GM19455 (cell line): ENCODE data around the gene FHL3.

Experiments used
- ATAC-seq: cut with Tn5 transposase; IDR thresholded peaks from one replicate; pipeline ENCODE4 v1.9.1; 2021; ENCODE audit not compliant: unreplicated experiment

The FHL3 gene, protein sequence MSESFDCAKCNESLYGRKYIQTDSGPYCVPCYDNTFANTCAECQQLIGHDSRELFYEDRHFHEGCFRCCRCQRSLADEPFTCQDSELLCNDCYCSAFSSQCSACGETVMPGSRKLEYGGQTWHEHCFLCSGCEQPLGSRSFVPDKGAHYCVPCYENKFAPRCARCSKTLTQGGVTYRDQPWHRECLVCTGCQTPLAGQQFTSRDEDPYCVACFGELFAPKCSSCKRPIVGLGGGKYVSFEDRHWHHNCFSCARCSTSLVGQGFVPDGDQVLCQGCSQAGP

DNA sequence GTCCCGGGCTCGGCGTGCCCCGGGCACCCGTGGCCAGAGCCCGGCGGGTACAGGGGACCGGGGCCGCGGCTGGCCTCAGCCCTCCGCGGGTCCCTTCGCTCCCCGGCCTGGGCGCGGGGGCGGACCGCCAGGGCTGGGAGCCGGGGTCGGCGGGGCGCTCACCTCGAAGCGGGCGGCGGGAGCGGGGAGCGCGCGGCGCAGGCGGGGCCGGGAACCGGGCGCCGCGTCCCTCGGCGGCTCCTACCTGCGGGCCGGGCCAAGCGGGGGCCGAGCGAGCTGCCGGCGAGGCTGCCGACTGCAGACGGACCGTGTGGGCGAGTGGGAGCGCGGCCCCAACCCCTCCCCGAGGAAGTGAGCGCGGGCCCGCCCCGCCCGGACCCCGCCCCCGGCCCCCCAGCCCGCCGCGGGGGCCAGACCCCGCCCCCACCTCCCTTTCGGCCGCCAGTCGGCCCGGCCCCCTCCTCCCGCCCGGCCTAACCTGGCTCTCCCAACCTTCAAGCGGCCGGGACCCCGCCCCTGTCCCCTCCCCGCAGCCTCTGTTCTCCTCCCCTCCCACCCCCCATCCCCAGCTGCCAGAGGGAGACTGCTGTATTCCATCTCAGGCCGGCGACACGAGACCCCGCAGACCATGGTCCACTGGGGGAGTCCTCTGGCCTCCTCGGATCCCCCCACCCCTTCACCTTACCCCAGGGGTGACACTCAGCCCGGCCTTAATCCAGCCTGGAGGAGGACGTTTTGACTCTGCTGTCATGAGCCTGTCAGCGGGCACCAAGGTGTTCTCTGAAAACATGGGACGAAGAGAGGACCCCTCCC, at the start of gene FHL3:
Gene FHL3 (minus strand): TSS at position 320 of the 813 bp plus-strand sequence. CDS start 6,102 bp downstream, outside the sequence.
- no peak for ATAC-seq

DNA sequence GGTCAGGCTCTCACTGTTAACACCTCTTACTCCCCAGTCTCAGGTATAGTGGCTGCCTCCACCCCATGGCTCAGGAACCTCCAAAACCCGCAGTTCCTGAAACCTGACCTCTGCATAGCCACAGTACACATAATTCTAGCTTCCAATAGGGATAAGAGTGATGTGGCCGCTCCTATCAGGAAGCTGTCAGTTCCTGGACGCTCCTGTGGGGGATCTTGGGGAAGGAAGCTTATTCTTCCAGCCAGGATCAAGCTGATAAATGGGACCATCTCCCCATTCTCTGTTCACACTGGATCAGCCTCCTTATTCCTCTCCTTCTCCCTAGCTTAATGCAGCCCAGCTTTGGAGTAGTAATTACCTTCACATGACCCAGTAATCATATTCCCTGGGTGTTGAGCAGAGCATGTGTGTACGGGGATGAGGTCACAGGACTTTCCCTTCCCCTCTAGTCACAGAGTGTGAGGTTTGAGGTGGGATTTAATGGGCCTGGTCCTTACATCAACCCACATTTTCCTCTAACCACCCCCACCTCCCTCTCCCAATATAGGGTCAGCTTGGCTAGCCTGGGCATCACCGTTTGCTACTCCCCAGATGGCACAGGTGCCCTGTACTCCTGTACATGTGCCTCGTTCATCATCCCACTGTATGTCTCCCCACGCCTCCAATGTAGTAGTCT, 48.2 kb upstream of the FHL3 start:
- no peak for ATAC-seq

DNA sequence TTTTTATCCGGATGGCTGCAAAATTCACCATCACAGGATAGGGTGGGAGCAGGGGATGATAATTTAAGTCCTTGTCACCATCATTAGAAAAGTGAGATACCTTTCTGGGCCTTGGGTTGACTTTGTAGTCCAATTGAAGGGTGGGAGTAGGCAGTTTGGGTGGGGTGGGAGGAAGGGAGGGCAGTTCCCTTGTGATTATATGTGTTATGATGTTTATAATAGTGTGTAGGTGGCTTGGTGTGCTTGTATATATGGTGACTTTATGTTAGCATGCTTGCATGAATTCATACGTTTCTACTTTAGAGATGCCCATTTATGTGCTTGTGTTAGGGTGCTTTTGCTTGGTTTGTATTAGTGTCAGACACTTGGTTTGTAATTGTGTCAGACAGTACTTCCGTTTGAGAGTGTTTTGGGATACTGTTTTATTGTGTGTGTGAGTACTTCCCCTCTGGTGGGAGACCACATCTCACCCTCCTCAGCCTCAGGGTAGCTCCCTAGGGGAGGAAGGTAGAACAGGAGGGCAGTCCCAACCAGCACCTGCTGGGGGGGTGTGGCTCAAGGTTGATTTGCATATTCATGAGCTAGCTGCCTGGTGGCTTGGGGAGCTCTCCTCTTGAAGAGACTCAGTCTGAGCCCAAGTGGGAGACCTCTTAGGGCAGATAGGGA, 47.6 kb upstream of the FHL3 start:
- no peak for ATAC-seq

DNA sequence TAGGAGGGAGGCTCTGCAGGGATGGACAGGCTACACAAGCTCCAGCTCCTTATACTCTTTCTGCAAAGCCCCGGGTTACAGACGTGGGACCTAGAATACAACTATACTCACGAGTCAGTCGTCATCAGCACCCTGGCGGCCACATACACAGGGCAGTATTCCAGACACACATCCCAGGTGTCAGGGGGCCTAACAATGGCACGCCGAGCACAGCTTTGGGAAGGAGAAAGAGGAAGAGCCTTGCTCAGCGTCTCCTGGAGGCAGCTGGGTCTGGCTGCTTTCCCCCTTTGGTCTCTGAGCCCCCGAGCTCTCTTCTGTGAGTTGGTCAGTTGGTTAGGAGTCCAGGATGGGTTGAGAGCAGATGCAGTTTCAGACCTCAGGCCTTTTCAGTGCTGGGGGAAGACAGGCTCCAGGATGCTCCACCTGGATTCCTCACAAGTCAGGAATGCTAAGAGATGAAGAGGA, 45.8 kb upstream of the FHL3 start:
- ATAC-seq: no peak

DNA sequence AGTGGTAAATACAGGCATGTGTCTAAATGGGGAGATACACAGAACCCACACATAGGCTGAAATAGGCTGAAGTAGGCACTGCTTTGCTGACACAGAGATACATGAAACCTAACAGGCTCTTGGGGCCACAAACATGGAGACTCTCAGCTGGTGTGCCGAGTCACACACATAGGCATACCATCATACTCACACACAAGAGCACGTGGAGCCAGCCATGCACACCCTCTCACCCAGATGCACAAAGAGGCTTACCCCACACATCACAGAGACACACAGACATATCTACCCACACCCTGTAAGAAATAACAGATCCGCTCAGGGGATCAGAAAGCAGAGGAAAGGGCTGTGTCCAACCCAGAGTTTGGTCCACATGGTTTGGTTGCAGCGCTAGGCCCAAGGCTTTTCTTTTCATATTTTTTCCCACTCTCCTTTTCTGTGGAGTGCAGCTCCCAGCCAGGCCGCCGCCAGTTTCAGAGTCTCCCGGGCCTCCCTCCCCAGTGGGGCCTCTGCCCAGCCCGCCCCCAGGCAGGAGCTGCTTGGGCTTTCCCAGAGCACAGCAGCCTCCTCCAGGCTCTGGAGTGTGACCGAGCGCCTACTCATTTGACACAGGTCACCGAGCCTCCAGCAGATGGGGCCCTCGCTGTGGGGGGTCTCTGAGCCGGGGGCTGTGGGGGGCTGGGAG, 45.2 kb upstream of the FHL3 start:
- no peak for ATAC-seq

DNA sequence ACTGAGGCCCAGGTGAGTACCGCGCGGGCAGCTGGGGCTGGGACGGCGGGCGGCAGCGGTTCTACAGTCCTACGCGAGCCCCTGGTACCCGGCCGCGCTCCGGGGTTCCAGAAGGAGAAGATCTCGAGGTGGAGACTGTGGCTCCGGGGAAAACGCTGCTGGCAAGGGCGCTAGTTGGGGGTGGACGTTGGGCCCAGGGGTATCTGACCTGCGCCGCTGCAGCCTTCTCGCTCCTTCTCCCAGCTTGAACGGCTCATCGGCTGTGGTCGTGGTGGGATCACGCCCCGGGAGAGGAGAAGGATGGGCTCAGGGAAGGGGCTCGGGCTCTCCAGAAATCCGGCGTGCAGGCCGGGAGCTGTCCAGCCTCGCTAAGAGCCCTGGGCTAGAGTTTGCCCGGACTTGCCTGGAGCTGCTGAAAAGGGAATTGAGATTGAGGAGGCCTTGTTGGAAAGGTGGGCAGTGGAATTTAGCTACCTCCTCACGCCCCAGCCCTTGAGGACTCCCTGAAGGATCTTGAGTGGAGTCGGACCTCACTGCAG, 42.4 kb upstream of the FHL3 start:
- ATAC-seq: no peak

DNA sequence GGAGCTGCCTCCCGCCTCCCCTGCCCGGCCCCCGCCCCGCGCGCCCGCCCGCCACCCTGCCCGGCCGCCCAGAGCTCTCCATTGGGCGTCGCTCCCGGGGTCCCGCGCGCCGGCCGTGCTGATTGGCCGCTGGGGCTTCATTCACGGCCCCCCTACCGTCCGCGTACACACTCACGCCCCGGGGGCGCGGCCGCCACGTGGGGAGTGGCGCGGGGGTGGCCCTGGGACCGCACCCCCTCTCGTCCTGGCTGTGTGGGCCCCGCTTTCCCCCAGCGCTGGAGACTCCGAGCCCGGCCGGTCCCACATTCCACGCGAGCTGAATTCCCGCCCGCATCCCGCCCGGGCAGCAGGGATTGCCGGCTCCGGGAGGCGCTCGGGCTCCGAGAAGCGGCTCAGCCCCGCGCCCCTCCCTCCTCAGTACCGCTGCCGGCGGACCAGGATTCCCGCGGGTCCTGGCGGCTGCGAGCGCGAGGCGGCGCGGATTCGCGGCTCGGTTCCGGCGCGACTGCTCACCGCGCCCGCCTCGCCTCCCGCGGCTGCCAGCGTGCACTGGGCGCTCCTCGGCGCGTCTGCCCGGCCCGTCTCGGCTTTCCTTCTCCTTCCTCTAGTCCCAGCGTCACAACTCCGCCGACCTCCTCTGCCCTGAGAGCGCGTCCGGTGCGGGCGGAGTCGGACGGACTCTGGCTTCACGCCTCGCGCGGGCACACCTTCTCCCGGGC, 41.7 kb upstream of the FHL3 start:
- peak; percentile 68 for ATAC-seq

DNA sequence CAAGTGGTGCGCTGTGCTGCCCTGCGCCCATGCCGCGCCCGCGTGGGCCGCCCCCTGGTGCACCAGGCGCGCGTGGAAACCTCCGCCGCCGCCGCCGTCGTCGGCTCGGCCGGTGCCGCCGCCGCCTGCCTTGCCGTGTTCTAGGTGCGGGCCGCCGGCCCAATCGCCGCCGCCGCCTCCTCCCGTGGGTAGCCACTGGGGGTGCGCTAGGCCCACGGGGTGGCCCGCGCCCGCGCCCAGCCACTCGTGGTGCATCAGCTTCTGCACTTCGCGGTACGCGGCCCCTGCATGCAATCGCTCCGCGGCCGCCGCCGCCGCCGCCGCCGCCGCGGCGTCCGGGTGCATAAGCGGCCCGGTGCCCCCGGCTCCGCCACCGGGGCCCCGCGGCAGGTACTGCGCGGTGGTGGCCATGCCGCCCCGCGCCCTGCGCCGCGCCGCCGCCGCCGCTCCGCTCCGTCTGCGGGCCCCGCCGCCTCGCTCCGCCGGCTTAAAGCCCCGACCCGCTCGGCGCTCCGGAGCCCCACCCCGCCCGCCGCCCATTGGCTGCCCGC, 41.1 kb upstream of the FHL3 start, which contains the start of gene POU3F1:
Gene POU3F1 (minus strand): TSS at position 461 of the 551 bp plus-strand sequence. CDS start 50 bp downstream, at position 411.
- ATAC-seq: peak; percentile 9

DNA sequence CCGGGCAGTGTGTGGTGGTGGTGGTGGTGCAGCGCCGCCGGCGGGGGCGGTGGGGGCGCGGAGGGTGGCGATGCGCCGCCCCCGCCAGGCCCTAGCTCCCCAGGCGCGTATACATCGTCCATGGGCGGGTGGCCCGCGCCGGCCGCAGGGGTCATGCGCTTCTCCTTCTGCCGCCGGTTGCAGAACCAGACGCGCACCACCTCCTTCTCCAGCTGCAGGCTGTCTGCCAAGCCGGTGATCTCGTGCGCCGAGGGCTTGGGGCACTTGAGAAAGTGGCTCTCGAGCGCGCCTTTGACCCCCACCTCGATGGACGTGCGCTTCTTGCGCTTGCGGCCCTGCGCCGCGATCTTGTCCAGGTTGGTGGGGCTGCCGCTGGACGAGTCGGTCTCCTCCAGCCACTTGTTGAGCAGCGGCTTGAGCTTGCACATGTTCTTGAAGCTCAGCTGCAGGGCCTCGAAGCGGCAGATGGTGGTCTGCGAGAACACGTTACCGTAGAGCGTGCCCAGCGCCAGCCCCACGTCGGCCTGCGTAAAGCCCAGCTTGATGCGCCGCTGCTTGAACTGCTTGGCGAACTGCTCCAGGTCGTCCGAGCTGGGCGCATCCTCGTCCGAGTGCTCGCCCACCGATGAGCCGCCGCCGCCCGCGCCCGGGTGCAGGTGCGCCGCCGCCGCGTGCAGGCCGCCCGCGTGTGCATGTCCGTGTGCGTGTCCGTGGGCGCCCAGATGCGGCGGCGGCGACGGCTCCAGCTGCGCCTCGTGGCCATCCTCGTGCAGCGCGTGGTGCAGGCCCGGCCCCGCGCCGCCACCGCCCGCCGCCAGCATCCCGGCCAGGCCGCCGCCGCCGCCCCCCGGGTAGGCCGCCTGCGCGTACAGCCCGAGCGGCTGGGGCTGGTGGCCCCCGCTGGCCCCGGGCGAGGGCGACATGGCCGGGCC, 40.4 kb upstream of the FHL3 start:
- peak; percentile 1 for ATAC-seq

DNA sequence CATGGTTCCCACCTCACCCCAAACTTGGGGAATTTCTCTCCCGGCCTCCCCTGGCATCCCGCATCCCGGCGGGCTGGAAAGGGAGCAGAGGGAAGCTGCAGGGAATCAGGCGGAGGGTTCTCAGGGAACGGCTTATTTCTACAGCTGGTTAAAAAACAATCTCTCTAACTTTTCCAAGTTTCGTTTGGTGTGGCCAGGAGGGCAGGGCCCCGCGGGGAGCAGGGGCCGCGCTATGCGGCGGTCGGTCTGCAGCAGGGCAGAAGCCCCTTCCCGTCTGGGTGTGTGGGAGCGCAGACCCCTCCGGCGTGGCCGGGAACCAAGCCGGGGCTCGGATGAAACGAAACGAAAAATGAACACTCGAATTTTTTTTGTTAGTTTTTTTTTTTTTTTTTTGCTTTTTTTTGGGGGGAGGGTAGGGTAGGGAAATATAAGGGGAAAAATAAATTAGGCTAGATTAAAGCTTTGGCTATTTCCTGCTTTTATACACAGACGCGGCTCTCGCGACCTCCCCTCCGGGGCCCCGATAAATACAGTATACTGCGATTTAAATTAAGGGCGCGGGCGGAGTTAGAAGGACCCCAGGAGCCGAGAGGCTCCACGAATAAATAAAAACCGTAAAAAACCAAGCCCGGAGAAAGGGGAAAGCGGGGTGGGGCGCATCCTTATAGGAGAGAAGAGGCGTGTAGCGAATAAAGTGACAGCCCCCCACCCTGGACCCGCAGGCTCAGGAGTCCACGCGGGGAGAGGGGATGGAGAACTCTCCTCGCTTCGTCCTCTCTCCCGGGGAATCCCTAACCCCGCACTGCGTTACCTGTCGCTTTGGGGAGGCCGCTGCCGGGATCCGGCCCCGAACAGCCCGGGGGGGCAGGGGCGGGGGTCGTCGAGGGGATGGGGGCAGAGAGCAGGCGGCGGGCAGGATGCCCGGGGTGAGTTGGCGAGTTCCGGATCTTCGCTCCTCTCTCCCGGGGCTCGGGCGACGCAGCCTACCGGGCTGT, 39.2 kb upstream of the FHL3 start:
- no peak for ATAC-seq

DNA sequence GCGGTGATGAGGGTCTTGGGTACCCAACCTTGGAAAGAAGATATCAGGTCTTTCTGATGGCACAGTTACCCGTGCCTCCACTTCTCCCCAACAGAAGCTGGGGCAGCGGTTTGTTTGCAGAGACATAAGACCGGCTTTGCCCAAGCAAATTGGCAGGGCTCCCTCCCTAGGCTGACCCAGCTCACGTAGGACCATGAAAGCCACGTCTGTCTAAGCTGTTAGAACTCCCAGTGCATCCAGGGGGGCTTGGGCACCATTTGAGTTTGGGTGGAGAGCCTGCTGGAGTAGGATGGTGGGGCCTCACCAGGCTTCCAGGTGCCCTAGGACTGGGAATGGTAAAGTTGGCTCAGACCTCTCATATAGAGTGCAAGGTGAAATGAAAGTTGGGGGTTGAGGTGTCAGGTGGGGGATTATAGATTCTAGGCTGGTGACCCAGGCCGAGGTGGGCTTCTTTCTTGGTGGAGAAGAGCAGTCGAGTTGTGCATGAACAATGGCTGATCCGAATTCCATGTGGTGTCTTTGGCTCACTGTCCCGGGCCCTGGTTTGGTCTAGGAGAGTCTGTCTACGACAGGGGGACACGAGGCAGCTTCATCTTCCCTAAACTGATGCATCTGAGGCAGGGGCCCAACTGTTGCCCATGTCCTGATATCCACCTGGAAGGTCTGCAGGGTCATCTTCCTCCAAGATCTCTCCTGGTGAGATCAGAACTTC, 37.9 kb upstream of the FHL3 start:
- no peak for ATAC-seq

DNA sequence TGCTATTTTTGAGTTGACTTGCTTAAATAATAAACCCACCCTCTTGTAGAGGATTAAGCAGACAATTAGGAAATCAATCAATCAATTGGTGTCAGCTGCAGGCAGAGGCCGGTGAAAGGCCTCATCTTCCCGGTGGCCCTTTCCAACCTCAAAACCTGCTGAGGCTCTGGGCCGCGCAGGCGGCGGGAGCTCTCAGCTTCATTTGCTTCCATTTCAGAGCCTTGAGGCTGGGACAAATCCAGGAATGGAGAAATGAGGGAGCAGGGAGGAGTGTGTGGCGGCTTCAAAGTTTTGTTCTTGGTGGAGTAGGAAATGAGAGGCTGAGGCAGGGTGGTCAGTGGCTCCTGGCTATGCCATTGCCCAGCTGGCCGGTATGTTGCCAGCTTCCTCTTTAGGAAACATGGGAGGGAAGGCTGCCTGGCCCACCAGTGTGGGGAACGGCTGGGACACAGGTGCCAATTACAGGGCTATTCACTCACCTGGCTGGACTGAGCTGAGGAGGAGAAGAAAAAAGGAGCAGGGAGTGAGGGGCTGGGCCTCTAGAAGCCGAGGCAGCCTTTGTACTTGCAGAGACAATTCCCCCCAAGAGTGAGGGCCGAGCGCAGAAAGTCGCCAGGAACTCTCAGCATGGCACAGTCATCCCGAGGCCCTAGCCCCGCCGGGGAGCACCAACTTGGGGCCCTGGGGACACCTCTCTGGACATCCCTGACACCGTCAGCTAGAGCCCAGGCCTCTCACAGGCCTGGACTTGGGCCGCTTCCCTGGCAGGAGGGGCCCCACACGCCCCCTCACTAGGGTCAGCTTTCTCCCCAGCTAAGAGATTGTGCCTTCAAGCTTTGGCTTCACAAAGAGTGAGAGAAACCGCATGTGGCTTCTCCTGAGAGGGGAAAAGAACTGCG, 36.9 kb upstream of the FHL3 start:
- no peak for ATAC-seq

DNA sequence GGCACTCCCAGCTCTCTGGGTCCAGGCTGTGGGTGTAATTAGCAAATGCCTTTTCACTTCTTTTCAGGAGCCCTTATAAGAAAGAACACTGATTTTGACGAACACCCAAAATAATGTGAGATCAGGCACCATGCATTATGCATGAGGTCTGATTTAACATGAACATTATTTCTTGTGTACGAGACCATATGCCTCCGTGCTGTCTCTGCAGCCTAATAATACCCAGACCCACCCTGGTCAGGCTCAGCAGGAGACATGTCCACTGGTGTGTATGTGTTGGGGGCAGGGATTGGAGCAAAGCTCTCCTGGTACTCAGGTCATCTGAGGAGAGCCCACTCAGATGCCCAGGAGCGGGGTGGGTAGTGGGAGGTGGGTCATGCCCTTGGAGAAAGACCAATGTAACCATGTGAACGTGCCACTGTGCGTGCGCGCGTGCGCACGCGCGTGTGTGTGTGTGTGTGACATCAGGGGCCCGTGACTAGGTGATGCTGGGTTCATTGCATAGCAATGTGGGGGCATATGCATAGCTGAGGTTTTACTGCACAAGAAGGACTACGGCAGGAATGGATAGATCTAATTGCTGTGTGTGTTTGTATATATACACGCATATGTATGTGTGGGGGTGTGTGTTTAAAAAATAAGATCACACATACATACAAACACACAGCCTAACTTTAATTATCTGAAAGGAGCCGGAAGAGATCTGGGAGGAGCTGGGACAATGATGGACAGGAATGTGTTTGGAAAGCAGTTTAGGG, 34.2 kb upstream of the FHL3 start:
- ATAC-seq: no peak

DNA sequence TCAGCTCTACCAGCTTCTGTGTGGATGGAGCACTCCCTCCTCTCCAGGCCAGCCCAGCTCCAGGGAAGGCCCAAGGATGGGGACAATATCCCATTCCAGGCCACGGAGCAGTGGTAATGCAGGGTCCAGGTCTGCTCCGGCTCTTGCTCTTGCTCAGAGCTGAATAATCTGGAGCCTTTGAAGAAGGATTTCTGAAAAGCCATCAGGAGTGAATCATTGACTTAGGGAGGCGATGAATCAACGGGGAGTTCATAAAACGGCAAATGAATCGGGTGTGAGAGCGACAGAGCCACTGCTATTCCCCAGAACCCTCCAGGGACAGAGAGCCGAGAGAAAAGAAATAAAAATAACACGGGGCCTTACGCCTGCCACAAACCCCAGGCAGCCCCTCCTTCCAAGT, 33.5 kb upstream of the FHL3 start:
- ATAC-seq: no peak
